ENCODE measurements around the gene PLEKHH3.

DNA sequence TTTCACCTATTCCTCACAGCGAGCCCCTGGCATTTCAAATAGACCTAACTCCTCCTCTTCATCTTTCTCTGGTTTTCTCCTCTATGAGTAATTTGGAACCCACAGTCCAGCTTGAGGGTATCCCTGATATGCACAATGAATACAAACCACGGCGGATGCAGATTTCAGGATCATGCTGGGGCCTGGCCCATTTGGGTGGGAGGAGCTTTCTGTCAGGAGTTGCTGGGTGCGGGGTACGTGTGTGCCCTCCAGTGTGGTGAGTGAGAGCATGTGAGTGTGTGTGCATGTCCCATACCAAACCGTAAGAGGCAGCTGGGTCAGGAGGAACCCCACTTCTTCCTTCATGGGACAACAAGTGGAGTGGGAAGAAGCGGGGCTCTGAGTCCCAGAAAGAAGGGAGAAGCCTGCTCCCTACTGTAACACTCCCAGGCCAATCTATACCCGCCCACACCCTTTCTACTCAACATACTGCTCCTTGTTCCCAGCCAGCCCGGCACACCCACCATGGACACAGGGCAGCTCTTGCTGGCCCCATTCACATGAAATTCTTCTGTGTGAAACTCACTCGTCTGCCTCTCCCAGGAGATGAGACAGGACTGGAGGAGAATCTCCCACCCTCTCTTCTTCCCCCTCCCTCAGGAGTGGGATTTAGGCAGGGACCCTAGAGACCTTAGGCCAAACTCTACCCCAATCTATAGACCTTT is 23.9 kb upstream of the PLEKHH3 start:
- TF ChIP-seq, protein P1, sequence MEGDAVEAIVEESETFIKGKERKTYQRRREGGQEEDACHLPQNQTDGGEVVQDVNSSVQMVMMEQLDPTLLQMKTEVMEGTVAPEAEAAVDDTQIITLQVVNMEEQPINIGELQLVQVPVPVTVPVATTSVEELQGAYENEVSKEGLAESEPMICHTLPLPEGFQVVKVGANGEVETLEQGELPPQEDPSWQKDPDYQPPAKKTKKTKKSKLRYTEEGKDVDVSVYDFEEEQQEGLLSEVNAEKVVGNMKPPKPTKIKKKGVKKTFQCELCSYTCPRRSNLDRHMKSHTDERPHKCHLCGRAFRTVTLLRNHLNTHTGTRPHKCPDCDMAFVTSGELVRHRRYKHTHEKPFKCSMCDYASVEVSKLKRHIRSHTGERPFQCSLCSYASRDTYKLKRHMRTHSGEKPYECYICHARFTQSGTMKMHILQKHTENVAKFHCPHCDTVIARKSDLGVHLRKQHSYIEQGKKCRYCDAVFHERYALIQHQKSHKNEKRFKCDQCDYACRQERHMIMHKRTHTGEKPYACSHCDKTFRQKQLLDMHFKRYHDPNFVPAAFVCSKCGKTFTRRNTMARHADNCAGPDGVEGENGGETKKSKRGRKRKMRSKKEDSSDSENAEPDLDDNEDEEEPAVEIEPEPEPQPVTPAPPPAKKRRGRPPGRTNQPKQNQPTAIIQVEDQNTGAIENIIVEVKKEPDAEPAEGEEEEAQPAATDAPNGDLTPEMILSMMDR (optimal IDR thresholded peaks at IDR 0.05 in 1 of 3, IDR thresholded peaks at IDR 0.05 in 1 of 3, conservative IDR thresholded peaks at IDR 0.05 in 1 of 3; ENCODE audit: extremely low read depth in 1 of 3, insufficient read depth in 2 of 3, low read length in 3 of 3), result no peak
- TF ChIP-seq EZH2 (IDR thresholded peaks at IDR 0.05; ENCODE audit: low read length), result no peak
